GM12864 (cell line): Measurements from ENCODE around the gene VDAC1.
"Not testable (repeated sequence)": the region's sequence is repeated elsewhere in the genome, so short reads cannot be mapped to it uniquely, and the experiment has no call there.

Experiments
- DNase-seq: peaks from one replicate; pipeline ENCODE4 v3.0.0-alpha.2; 2011; ENCODE audit warnings: low read depth
- H3K4me3 ChIP-seq: 2 replicates; pipeline ENCODE4 v1.5.1; 2011; ENCODE audit warnings: mild to moderate bottlenecking, low read depth, low read length, control low read depth
- TF ChIP-seq, protein P1 (sequence below): IDR thresholded peaks from 2 replicates; pipeline ENCODE4 v1.5.1; 2011; ENCODE audit warnings: low read depth, mild to moderate bottlenecking, moderate library complexity, low read length, control low read depth, inconsistent platforms; ENCODE audit errors: missing control alignments

VDAC1 gene

DNA sequence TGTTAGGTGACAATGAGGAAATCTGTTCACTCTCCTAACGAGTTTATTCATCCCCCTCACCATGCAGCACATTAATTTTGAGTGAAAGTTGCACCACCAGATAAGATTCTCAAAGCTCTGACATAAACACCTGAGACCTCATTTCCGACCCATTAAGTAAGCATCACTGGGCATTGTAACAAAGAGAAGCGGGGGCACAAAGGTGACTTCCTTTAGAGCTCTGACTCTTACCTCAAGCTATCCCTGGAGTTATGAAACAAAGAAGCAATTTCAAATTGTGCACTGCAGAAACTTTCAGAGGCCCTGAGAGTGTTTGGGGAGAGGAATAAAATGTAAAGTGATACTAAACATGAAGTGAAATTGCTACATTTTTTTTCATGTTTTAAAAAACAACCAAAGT is 65.8 kb downstream of the VDAC1 start:
- no peak overlapping the region for H3K4me3 ChIP-seq
- peak; percentile 56 for DNase-seq
- TF ChIP-seq, protein P1, sequence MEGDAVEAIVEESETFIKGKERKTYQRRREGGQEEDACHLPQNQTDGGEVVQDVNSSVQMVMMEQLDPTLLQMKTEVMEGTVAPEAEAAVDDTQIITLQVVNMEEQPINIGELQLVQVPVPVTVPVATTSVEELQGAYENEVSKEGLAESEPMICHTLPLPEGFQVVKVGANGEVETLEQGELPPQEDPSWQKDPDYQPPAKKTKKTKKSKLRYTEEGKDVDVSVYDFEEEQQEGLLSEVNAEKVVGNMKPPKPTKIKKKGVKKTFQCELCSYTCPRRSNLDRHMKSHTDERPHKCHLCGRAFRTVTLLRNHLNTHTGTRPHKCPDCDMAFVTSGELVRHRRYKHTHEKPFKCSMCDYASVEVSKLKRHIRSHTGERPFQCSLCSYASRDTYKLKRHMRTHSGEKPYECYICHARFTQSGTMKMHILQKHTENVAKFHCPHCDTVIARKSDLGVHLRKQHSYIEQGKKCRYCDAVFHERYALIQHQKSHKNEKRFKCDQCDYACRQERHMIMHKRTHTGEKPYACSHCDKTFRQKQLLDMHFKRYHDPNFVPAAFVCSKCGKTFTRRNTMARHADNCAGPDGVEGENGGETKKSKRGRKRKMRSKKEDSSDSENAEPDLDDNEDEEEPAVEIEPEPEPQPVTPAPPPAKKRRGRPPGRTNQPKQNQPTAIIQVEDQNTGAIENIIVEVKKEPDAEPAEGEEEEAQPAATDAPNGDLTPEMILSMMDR: no peak

GRCh38 chr5:133938039-133938821 is 66.5 kb downstream of the VDAC1 start:
- DNase-seq: no peak

DNA sequence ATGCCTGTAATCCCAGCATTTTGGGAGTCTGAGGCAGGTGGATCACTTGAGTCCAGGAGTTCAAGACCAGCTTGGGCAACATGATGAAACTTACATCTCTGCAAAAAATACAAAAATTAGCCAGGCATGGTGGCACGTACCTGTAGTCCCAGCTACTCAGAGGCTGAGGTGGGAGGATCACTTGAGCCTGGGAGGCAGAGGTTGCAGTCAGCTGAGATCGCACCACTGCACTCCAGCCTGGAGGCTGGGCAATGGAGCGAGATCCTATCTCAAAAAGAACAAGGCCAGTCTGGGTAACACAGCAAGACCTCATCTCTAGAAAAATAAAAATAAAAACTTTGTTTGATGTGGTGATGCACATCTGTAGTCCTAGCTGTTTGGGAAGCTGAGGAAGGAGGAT is 67.1 kb downstream of the VDAC1 start:
- not testable (repeated sequence) for DNase-seq, H3K4me3 ChIP-seq

More at GRCh38 chr5:133938039-133938821, 66.5 kb downstream of the VDAC1 start:
- no peak overlapping the region for H3K4me3 ChIP-seq
- TF ChIP-seq, protein P1: no peak

- DNase-seq: no peak
- TF ChIP-seq, protein P1: no peak
- no peak overlapping the region for H3K4me3 ChIP-seq
These were observed 68.1 kb downstream of the VDAC1 start for GRCh38 chr5:133936651-133937015.

DNA sequence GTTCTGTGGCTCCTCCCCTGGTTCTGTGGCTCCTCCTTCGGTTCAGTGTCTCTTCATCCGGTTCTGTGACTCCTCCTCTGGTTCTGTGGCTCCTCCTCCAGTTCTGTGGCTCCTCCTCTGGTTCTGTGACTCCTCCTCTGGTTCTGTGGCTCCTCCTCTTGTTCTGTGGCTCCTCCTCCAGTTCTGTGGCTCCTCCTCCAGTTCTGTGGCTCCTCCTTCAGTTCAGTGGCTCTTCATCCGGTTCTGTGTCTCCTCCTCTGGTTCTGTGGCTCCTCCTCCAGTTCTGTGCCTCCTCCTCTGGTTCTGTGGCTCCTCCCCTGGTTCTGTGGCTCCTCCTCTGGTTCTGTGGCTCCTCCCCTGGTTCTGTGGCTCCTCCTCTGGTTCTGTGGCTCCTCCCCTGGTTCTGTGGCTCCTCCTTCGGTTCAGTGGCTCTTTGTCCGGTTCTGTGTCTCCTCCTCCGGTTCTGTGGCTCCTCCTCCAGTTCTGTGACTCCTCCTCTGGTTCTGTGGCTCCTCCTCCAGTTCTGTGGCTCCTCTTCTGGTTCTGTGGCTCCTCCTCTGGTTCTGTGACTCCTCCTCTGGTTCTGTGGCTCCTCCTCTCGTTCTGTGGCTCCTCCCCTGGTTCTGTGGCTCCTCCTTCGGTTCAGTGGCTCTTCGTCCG is 68.7 kb downstream of the VDAC1 start:
- not testable (repeated sequence) for H3K4me3 ChIP-seq, DNase-seq

GRCh38 chr5:133935667-133935940 is 69.2 kb downstream of the VDAC1 start:
- TF ChIP-seq, protein P1: no peak
- DNase-seq: no peak
- no peak overlapping the region for H3K4me3 ChIP-seq

DNA sequence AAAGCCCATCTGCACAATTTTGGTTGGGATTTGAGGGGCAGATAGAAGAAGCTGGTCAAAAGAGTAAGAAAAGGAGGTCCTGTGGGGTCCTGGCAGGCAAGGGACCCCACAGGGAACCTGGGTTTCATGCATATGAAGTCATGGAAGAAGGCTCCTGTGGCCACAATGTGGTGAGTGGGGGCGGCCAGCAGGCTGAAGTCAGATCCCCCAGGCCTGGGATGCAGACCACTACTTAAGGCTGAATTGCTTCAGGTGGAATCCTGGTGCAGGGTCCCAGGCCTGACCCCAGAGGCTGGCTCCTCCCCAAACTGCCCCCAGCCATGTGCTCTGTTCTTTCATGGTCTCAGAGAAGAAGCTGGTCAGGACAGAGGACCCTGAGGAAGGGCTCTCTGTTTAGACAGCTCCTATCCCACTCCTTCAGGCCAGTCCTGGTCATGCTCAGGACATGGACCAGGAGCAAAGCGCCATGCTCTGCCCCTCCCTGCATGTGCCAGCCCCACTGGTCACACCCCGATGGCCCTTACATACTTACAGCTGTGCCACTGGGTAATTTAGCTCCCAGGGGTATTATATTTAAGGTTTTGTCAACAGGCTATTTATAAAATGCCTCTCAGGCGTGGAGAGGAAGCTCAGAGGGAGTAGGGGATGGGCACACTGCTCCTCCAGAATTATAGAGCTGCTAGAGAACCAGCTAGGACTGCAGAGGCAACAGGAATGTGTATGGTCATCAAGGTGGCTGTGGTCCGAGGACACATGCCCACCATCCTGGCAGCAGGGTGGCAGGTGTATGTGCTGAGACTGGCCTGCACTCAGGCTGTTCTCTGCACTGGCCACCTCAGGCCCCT is 69.7 kb downstream of the VDAC1 start:
- no peak for DNase-seq
- TF ChIP-seq, protein P1: no peak
- H3K4me3 ChIP-seq: no peak overlapping the region
